Epithelial cell of prostate (primary cell): Measurements from ENCODE around the gene STT3B.
"Not testable (repeated sequence)": the region's sequence is repeated elsewhere in the genome, so short reads cannot be mapped to it uniquely, and the experiment has no call there.

Experiments
- DNase-seq: peaks from one replicate; pipeline ENCODE4 v3.0.0-alpha.2; 2011; ENCODE audit warnings: low read depth, low spot score
- H3K27ac ChIP-seq: fragments of 450-650 bp; 2 replicates; pipeline ENCODE4 v1.5.1; 2017; ENCODE audit warnings: mild to moderate bottlenecking

Gene STT3B

GRCh38 chr3:31580645-31581044 lies 47.9 kb downstream of the STT3B start:
- no peak for DNase-seq
- no peak overlapping the region for H3K27ac ChIP-seq

GRCh38 chr3:31581660-31582059 lies 48.9 kb downstream of the STT3B start:
- H3K27ac ChIP-seq: no peak overlapping the region
- no peak for DNase-seq

DNA sequence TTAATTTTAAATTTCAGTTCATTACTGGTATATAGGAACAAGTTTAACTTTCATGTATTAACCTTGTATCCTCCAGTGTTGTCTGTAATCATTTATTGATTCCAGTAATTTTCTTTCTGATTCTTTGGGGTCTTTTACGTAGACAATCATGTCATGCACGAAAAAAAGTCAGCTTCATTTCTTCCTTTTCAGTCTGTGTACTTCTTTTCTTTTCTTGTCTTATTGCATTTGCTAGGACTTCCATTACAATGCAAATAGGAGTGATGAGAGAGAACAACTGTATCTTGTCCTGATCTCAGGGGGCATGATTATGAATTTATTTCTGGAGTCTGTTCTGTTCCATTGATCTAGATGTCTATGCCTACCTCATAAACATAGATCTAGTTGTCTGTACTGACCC lies 56.5 kb downstream of the STT3B start:
- DNase-seq: no peak
- H3K27ac ChIP-seq: no peak overlapping the region

DNA sequence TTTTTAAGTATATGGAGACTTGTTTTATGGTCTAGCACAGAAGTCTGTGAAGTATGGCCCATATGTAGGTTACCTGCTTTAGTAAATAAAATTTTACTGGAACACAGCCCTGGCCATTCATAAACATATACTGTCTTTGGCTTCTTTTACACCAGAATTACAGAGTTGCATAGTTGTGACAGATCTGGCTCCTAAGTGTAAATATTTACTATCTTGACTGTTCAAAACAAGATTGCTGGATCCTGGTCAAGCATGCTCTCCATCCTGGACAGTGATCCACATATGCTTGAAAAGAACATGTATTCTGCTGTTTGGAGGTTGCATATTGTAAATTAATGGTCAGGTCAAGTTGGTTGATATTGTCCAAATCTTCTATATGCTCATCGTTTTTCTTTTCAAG lies 57.9 kb downstream of the STT3B start:
- no peak for DNase-seq
- no peak overlapping the region for H3K27ac ChIP-seq

- no peak overlapping the region for H3K27ac ChIP-seq
- no peak for DNase-seq
Observed at GRCh38 chr3:31592764-31593163, 60.0 kb downstream of the STT3B start.

- no peak for DNase-seq
- no peak overlapping the region for H3K27ac ChIP-seq
Observed at GRCh38 chr3:31596176-31596575, 63.5 kb downstream of the STT3B start.

DNA sequence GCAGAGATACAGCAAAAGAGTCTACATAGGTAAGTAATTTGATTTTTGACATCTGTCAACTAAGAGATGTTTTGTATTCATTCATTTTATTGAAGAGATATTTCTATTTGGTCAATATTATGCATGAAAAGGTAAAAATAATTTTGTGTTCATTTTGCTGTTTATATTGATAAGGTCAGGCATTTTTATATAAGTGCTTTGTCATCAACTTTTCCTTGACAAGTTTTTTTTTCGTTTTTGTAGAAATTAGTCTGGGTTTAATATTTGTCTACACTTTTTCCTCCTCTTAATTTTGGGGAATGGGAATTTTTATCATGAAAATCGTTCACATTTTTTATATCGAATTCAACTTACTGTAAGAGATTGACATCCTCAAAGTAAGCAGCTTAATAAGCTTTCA lies 67.7 kb downstream of the STT3B start:
- H3K27ac ChIP-seq: no peak overlapping the region
- DNase-seq: no peak

DNA sequence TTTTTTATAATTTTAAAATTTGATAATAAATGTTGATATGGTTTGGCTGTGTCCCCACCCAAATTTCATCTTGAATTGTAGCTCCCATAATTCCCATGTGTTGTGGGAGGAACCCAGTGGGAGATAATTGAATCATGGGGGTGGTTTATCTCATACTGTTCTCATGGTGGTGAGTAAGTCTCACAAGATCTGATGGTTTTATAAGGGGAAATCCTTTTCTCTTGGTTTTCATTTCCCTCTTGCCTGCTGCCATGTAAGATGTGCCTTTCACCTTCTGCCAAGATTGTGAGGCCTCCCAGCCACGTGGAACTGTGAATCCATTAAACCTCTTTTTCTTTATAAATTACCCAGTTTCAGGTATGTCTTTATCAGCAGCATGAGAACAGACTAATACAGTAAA lies 72.6 kb downstream of the STT3B start:
- H3K27ac ChIP-seq, DNase-seq: not testable (repeated sequence)

DNA sequence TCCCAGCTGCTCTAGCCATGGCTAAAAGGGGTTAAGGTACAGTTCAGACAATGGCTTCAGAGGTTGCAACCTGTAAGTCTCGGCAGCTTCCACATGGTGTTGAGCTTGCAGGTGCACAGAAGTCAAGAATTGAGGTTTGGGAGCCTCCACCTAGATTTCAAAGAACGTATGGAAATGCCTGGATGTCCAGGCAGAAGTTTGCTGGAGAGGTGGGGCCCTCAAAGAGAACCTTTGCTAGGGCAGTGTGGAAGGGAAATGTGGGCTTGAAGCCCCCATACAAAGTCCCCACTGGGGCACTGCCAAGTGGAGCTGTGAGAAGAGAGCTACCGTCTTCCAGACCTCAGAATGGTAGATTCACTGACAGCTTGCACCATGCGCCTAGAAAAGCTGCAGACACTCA lies 73.7 kb downstream of the STT3B start:
- no peak overlapping the region for H3K27ac ChIP-seq
- no peak for DNase-seq

DNA sequence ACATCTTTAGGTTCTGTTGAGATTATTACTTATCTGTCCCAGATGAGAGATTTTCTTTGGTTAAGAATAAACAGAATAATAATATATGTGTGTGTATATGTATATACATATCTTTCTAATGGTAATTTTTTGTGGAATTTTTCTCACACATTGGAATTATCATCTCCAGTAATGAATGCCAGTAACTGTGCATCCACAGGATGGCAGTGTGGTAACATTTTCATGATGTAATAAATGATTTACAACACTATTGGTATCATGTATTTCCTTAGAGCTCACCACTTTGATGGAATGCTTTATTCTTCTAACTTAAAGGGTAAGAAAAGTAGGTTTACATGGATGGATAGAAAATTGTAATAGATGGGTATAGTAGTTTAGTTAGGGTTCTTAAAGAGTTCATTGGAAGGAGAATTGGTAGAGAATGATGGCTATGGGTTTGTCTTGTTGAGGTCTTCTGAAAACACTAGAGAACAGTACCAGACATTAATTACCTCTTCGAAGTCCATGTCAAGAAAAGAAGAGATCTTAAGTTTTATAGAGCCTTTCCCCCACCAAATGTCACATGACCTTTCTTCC lies 78.1 kb downstream of the STT3B start:
- DNase-seq: no peak
- no peak overlapping the region for H3K27ac ChIP-seq

DNA sequence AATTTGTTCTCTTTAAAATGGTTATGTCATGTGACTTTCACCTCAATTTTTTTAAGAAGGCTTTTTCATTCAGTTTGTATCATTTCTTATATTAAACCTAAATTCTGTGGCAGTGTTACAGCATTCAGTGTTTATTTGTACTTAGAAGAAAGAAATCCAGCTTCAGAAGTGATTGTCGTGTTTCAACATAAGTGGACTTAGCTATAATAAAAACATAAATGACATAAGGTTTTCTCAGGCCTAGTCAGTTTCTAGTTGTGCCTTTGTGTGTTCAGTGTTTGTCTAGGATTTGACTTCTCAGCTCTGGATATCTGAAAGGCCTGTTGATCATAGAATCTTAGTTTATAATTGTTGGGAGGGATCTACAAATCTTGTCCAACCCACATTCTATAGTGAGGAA lies 80.5 kb downstream of the STT3B start:
- DNase-seq: no peak
- no peak overlapping the region for H3K27ac ChIP-seq

DNA sequence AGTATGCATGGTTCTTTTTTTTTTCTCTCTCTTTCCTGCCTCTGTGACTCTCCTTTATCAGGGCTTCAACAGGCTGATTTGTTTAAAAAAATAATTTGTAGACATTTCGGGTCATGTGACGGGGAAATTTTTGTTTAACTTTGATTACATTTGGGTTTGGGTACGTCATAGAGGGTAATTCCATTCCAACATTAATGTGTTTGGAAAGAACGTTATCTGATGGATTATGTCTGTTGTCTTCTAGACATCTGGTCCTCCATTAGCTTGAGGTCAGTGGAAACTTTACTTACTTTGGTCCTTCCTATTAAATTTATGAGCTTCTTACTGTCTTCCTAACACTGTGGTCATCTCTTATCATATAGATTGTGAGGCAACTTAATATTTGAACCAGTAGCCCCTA lies 80.9 kb downstream of the STT3B start:
- H3K27ac ChIP-seq: no peak overlapping the region
- DNase-seq: no peak

DNA sequence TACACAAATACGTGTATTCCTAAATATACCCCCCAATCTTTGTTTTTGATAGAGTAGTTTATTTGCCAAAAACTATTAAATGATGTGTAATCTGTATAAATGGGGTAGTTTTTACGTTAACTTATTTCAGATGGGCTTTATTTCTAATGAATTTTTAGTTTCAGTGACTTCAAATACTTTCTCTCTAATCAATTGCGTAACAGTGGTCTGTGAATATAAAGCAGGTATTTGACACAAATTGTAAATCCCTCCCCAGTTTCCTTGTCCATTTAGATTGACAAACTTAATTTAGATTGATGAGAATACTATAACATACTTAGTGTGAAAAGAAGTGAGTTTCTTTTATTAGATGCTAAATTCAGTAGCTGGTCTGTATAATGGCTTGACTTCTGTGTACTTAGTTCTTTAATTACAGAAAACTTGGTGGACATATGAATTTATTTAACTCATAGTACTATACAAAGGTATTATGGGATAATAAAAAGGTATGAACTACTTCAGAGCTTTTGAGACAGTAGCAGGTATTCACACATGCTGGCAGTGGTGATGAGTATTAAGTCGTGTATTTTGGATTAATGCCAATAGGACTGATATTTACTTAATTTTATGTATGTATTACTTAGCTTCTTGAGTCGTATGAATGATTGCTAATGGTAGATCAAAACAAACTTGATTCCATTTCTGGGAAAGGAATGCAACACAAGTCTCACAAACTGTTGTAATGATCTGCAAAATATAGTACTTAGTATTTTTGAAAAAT lies 81.6 kb downstream of the STT3B start:
- H3K27ac ChIP-seq: no peak overlapping the region
- DNase-seq: peak; percentile 16

- H3K27ac ChIP-seq: no peak overlapping the region
- no peak for DNase-seq
Observed at GRCh38 chr3:31615071-31615875, 82.5 kb downstream of the STT3B start.

GRCh38 chr3:31616711-31617110 lies 84.0 kb downstream of the STT3B start:
- no peak overlapping the region for H3K27ac ChIP-seq
- DNase-seq: no peak

GRCh38 chr3:31620656-31621055 lies 87.9 kb downstream of the STT3B start:
- no peak overlapping the region for H3K27ac ChIP-seq
- DNase-seq: no peak

DNA sequence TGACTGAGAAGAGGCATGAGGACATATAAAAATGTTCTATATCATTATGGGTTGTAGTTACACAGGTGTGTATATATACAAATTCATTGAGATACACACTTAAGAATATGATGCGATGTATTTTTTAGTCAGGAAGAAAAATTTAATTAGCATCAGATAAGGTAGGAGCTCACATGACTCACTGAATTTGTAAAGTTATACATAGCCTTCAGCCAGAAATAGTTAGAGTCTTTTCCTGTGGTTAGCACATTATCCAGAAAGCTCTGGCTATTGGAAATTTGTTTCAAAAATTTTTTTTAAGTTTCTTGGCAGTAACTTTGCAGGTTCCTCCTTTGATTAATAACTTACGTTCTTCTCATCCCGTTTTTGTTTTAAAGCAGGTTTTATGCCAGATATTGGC lies 88.6 kb downstream of the STT3B start:
- no peak overlapping the region for H3K27ac ChIP-seq
- no peak for DNase-seq

DNA sequence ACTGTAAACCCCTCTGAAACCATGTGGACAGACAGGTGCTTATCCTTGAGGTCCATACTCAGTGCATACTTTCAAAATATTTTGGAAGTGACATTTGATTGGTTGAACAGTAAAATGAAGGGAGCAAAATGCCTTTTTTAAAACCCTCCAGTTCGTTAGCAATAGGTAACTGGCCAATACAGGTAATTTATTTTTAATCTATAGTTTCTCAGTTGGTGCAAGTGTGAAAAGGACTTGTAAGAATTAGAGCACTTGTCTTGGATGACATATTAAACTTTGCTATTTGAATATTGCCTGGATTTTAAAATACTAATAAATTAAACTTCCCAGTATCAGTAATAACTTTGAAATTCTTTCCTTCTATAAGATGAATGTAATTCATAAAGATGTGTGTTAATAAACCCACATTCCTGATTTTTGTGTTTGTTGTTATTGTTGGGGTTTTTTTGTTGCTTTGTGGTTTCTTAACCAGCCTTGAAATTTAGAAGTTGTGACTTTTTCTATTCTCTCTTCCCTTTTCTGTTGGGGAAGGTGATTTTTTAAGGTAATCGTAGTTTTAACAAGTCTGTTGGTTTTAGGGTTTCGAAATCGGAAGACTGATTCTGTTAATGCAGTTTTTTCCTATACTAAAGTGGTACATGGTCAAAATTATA lies 90.0 kb downstream of the STT3B start:
- H3K27ac ChIP-seq: no peak overlapping the region
- no peak for DNase-seq

- DNase-seq: no peak
- H3K27ac ChIP-seq: no peak overlapping the region
Observed at GRCh38 chr3:31624083-31624709, 91.5 kb downstream of the STT3B start.

GRCh38 chr3:31625358-31625757 lies 92.6 kb downstream of the STT3B start:
- H3K27ac ChIP-seq: no peak overlapping the region
- DNase-seq: no peak
